LNCaP clone FGC (cell line): Measurements from ENCODE around the gene SKI.

Experiments used
- DNase-seq: peaks from one replicate; pipeline ENCODE4 v3.0.0-alpha.2; 2011; ENCODE audit warnings: low read depth
- H3K4me3 ChIP-seq: 2 replicates; pipeline ENCODE4 v1.5.1; 2011; ENCODE audit warnings: mild to moderate bottlenecking, low read depth, low read length, control low read depth
- CTCF ChIP-seq: IDR thresholded peaks from 2 replicates; pipeline ENCODE4 v1.5.1; 2012; ENCODE audit warnings: mild to moderate bottlenecking; ENCODE audit not compliant: control insufficient read depth, insufficient read depth; ENCODE audit errors: extremely low read depth

Gene SKI

GRCh38 chr1:2204415-2205190, 23.5 kb upstream of the SKI start:
- no peak for DNase-seq
- peak overlapping the region; percentile 36 for H3K4me3 ChIP-seq
- no peak for TF ChIP-seq CTCF

- DNase-seq = peak; percentile 52
- no peak for TF ChIP-seq CTCF
- peak overlapping the region; percentile 45 for H3K4me3 ChIP-seq
Measured at GRCh38 chr1:2205191-2205952, 22.7 kb upstream of the SKI start.

- H3K4me3 ChIP-seq = no peak overlapping the region
- DNase-seq = no peak
- TF ChIP-seq CTCF = no peak
Measured at GRCh38 chr1:2206813-2207487, 21.2 kb upstream of the SKI start.

GRCh38 chr1:2208309-2209239, 19.5 kb upstream of the SKI start:
- peak; percentile 75 for DNase-seq
- no peak overlapping the region for H3K4me3 ChIP-seq
- TF ChIP-seq CTCF = no peak

- no peak for TF ChIP-seq CTCF
- H3K4me3 ChIP-seq = no peak overlapping the region
- DNase-seq = no peak
Measured at GRCh38 chr1:2209400-2210083, 18.6 kb upstream of the SKI start.
